Panc1 (cell line): ENCODE data around the gene ZNF23. TPM values are rescaled to one million over a fixed set of nuclear protein-coding genes. Genes with fewer than 3 reads are reported as not detected.

Experiments used
- ATAC-seq: fragments of 200-7000 bp; cut with Tn5 transposase; 2 replicates; pipeline ENCODE4 v1.9.1; 2020; ENCODE audit warnings: mild to moderate bottlenecking, moderate library complexity
- BruUV-seq: library from RNA; stranded (reverse); fragments of 400-500 nt; replicated peaks from 2 replicates; lab custom pipeline; 2021; lab: Mats Ljungman, UMichigan
- CTCF ChIA-PET: fragments of 300-600 bp; sonication (Branson Sonifier 250); formaldehyde crosslinking; loops from one replicate; lab custom pipeline; 2022; ENCODE audit warnings: antibody characterized with exemption; lab: Charles Lee
- POLR2A ChIA-PET: fragments of 300-600 bp; sonication (Branson Sonifier 250); formaldehyde crosslinking; loops from one replicate; lab custom pipeline; 2022; ENCODE audit warnings: antibody characterized with exemption; lab: Charles Lee
- DNase-seq: peaks from one replicate; pipeline ENCODE4 v3.0.0-alpha.2; 2010; ENCODE audit warnings: low read depth, low spot score
- H3K27ac ChIP-seq: 2 replicates; pipeline ENCODE4 v1.5.1; 2011; ENCODE audit warnings: mild to moderate bottlenecking, low read length, inconsistent platforms
- H3K27me3 ChIP-seq: fragments of 200-500 bp; sonication (Bioruptor generic); 2 replicates; pipeline ENCODE4 v1.6.0; 2014; ENCODE audit warnings: low read length, inconsistent platforms; ENCODE audit not compliant: control insufficient read depth, insufficient read depth
- H3K36me3 ChIP-seq: fragments of 200-500 bp; sonication (Bioruptor generic); 2 replicates; pipeline ENCODE4 v1.5.1; 2014; ENCODE audit warnings: inconsistent platforms, mild to moderate bottlenecking, low read length, moderate library complexity; ENCODE audit not compliant: control insufficient read depth, insufficient read depth
- H3K4me1 ChIP-seq: 2 replicates; pipeline ENCODE4 v1.5.1; 2011; ENCODE audit warnings: inconsistent platforms, mild to moderate bottlenecking, low read length, moderate library complexity; ENCODE audit not compliant: control insufficient read depth, insufficient read depth
- H3K4me3 ChIP-seq, 2 experiments: 2 replicates each; pipeline ENCODE4 v1.5.1; 2011 to 2012; ENCODE audit warnings: low read depth in 2 of 2, low read length in 2 of 2, mild to moderate bottlenecking in 2 of 2, inconsistent platforms in 1 of 2, moderate library complexity in 1 of 2
- H3K9me3 ChIP-seq: fragments of 200-500 bp; sonication (Bioruptor generic); 2 replicates; pipeline ENCODE4 v1.5.1; 2014; ENCODE audit warnings: low read depth, mild to moderate bottlenecking, inconsistent platforms, low read length, moderate library complexity; ENCODE audit not compliant: control insufficient read depth, insufficient read depth
- CTCF ChIP-seq: fragments of 450-650 bp; IDR thresholded peaks from 2 replicates; pipeline ENCODE4 v1.5.1; 2017; ENCODE audit warnings: mild to moderate bottlenecking
- POLR2AphosphoS5 ChIP-seq: IDR thresholded peaks from 2 replicates; pipeline ENCODE4 v1.6.1; 2012; ENCODE audit warnings: mild to moderate bottlenecking, low read depth, low read length, moderate library complexity
- SIN3A ChIP-seq: IDR thresholded peaks from 2 replicates; pipeline ENCODE4 v1.6.1; 2012; ENCODE audit warnings: low read depth, mild to moderate bottlenecking, low read length, moderate library complexity, borderline replicate concordance; ENCODE audit not compliant: insufficient read depth
- TCF7L2 ChIP-seq: IDR thresholded peaks from 2 replicates; pipeline ENCODE4 v1.6.1; 2011; ENCODE audit warnings: mild to moderate bottlenecking, low read depth, low read length, inconsistent platforms
- in situ Hi-C: cut with HindIII; loops from 2 replicates; pipeline ENCODE4 v1.10.0; 2016; ENCODE audit warnings: low sequenced_read_pairs, low pct_unique_long_range_greater_than_20kb
- intact Hi-C: fragments of 100-400 bp; cut with micrococcal nuclease; formaldehyde crosslinking; loops from one replicate; pipeline ENCODE4 v1.10.0; 2022; ENCODE audit not compliant: unreplicated experiment
- total RNA-seq: library from RNA; stranded (reverse); gene quantifications from one replicate; pipeline ENCODE4 v1.2.1, GENCODE V29; 2021; ENCODE audit not compliant: unreplicated experiment
- TF ChIP-seq, protein P1 (sequence below), 2 experiments: IDR thresholded peaks; 2 replicates each; pipeline ENCODE4 v1.6.1; 2011 to 2012; ENCODE audit warnings: low read depth in 2 of 2, control low read depth in 1 of 2, low read length in 1 of 2, mild to moderate bottlenecking in 1 of 2, moderate library complexity in 1 of 2; ENCODE audit not compliant: insufficient read depth in 1 of 2

Gene ZNF23
- total RNA-seq, 1 experiment from 2014 or later: 5.2 TPM

GRCh38 chr16:71498031-71498430, 36.0 kb upstream of the ZNF23 start:
- Histone ChIP-seq H3K27me3 (no peaks in the 10 kb centered on the region), H3K9me3 (no peaks in the 10 kb centered on the region), H3K27ac (no peak overlapping the region), H3K4me3 (no peak overlapping the region), H3K36me3 (no peaks in the 10 kb centered on the region), H3K4me1 (no peaks in the 10 kb centered on the region)
- DNase-seq (no peak), ATAC-seq (no peak)
- POLR2A ChIA-PET: interaction anchor here (0.6 kb wide), 1 partner anchor 186 kb away, joined by 3 read pairs; no protein-coding TSS in a partner anchor
- no peak for TF ChIP-seq CTCF
- no peak for TF ChIP-seq SIN3A
- no peak for TF ChIP-seq TCF7L2
- TF ChIP-seq, protein P1, sequence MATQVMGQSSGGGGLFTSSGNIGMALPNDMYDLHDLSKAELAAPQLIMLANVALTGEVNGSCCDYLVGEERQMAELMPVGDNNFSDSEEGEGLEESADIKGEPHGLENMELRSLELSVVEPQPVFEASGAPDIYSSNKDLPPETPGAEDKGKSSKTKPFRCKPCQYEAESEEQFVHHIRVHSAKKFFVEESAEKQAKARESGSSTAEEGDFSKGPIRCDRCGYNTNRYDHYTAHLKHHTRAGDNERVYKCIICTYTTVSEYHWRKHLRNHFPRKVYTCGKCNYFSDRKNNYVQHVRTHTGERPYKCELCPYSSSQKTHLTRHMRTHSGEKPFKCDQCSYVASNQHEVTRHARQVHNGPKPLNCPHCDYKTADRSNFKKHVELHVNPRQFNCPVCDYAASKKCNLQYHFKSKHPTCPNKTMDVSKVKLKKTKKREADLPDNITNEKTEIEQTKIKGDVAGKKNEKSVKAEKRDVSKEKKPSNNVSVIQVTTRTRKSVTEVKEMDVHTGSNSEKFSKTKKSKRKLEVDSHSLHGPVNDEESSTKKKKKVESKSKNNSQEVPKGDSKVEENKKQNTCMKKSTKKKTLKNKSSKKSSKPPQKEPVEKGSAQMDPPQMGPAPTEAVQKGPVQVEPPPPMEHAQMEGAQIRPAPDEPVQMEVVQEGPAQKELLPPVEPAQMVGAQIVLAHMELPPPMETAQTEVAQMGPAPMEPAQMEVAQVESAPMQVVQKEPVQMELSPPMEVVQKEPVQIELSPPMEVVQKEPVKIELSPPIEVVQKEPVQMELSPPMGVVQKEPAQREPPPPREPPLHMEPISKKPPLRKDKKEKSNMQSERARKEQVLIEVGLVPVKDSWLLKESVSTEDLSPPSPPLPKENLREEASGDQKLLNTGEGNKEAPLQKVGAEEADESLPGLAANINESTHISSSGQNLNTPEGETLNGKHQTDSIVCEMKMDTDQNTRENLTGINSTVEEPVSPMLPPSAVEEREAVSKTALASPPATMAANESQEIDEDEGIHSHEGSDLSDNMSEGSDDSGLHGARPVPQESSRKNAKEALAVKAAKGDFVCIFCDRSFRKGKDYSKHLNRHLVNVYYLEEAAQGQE (IDR thresholded peaks at IDR 0.05; ENCODE audit: insufficient read depth in 1 of 2, low read depth in 2 of 2, low read length in 1 of 2): no peak
- TF ChIP-seq POLR2AphosphoS5: no peak
- BruUV-seq: no TSS peak
- in situ Hi-C loops: no loop called here
- intact Hi-C loops: loop anchor here (2.0 kb wide), 1 partner anchor 85 kb away; no protein-coding TSS in a partner anchor
- CTCF ChIA-PET: interaction anchor here (0.7 to 1.5 kb wide), 2 partner anchors 85 to 118 kb away, joined by 3 to 4 read pairs; no protein-coding TSS in a partner anchor

DNA sequence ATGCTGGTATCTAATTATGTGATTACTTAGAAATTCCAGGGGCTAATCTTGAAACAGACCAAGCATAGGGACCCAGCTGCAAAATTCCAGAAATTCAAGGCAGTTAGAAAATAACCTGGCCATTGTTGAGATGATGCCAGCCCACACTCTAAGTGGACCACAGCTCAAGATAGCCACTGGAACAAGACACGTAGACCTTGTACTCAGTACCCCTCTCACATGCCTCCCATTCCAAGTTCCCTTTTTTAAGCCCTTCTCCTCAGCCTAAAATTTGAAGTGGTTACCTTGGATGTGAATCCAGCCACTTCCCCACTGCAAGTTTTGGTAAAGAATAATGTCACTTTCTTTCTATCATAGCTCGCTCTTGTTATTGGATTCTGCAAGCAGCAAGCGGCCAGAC, 31.2 kb upstream of the ZNF23 start:
- CTCF ChIA-PET: no interaction called here
- in situ Hi-C loops: no loop called here

More for the DNA sequence above, 31.2 kb upstream of the ZNF23 start:
- ATAC-seq (no peak), DNase-seq (no peak)
- Histone ChIP-seq H3K4me1 (no peaks in the 10 kb centered on the region), H3K27ac (no peak overlapping the region), H3K4me3 (no peak overlapping the region), H3K9me3 (no peaks in the 10 kb centered on the region), H3K27me3 (no peaks in the 10 kb centered on the region), H3K36me3 (no peaks in the 10 kb centered on the region)
- TF ChIP-seq SIN3A: no peak
- TF ChIP-seq TCF7L2: no peak
- TF ChIP-seq POLR2AphosphoS5: no peak
- TF ChIP-seq CTCF: no peak
- TF ChIP-seq, protein P1 (IDR thresholded peaks at IDR 0.05; ENCODE audit: insufficient read depth in 1 of 2, low read depth in 2 of 2, low read length in 1 of 2): no peak
- intact Hi-C loops: no loop called here
- BruUV-seq: no TSS peak
- POLR2A ChIA-PET: no interaction called here
